HG03066 (cell line): ENCODE measurements around the gene ERI2.

ENCODE experiments used
- ATAC-seq: cut with Tn5 transposase; IDR thresholded peaks from one replicate; pipeline ENCODE4 v1.9.1; 2021; ENCODE audit warnings: low read depth; ENCODE audit not compliant: unreplicated experiment

Gene ERI2

GRCh38 chr16:20806168-20807050, at the start of gene ERI2, which contains the start of gene REXO5:
Gene ERI2, minus strand, starts transcription at chr16:20806472. Its CDS starts 42 bp downstream, at chr16:20806430.
Gene REXO5, plus strand, starts transcription at chr16:20806527. Its CDS starts 427 bp downstream, at chr16:20806954.
- ATAC-seq: peak; percentile 65

GRCh38 chr16:20854963-20855362, 48.7 kb upstream of the ERI2 start:
- no peak for ATAC-seq

GRCh38 chr16:20853981-20854620, 47.8 kb upstream of the ERI2 start:
- no peak for ATAC-seq

GRCh38 chr16:20853143-20853542, 46.9 kb upstream of the ERI2 start:
- ATAC-seq: no peak

GRCh38 chr16:20851601-20852000, 45.3 kb upstream of the ERI2 start:
- ATAC-seq: no peak

- ATAC-seq: no peak
These were observed 44.7 kb upstream of the ERI2 start for GRCh38 chr16:20850981-20851380.

GRCh38 chr16:20849589-20850390, 43.5 kb upstream of the ERI2 start:
- no peak for ATAC-seq

- no peak for ATAC-seq
These were observed 41.3 kb upstream of the ERI2 start for GRCh38 chr16:20847550-20847949.

- no peak for ATAC-seq
These were observed 40.3 kb upstream of the ERI2 start for GRCh38 chr16:20846551-20846950.

GRCh38 chr16:20846030-20846429, 39.8 kb upstream of the ERI2 start:
- ATAC-seq: no peak

GRCh38 chr16:20844588-20844987, 38.3 kb upstream of the ERI2 start:
- no peak for ATAC-seq

- no peak for ATAC-seq
These were observed 37.8 kb upstream of the ERI2 start for GRCh38 chr16:20844054-20844453.

GRCh38 chr16:20839504-20839903, 33.2 kb upstream of the ERI2 start:
- no peak for ATAC-seq

GRCh38 chr16:20838240-20838639, 32.0 kb upstream of the ERI2 start:
- no peak for ATAC-seq

GRCh38 chr16:20833086-20833485, 26.8 kb upstream of the ERI2 start:
- no peak for ATAC-seq

- no peak for ATAC-seq
These were observed 24.1 kb upstream of the ERI2 start for GRCh38 chr16:20830372-20830771.

GRCh38 chr16:20829536-20829935, 23.3 kb upstream of the ERI2 start:
- ATAC-seq: no peak

- no peak for ATAC-seq
These were observed 19.8 kb upstream of the ERI2 start for GRCh38 chr16:20826039-20826566.

- no peak for ATAC-seq
These were observed 16.5 kb upstream of the ERI2 start for GRCh38 chr16:20822521-20823325.

GRCh38 chr16:20821682-20822081, 15.4 kb upstream of the ERI2 start:
- ATAC-seq: no peak
